ENCODE measurements around the gene RHOB. TPM values are rescaled to one million over a fixed set of nuclear protein-coding genes. Genes with fewer than 3 reads are reported as not detected.

The RHOB gene
- total RNA-seq, 1 experiment from 2014 or later: 28.1 TPM

DNA sequence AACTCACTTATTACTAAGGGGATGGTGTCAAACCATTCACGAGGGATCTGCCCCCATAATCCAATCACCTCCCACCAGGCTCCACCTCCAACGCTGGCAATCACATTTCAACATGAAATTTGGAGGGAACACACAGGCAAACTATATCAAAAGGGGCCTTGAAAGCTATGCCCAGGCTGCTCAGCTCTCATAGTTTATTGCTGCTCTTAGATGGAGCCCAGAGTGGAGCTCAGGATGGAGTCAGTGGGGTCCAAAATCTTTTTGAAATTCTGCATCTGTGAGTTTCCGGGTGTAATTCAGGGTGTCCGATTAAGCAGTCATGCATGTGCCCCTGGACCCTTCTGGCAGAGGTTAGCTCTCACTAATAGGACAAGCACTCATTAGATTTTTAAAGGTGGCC is 24.3 kb downstream of the RHOB start:
- TF ChIP-seq, protein P1, sequence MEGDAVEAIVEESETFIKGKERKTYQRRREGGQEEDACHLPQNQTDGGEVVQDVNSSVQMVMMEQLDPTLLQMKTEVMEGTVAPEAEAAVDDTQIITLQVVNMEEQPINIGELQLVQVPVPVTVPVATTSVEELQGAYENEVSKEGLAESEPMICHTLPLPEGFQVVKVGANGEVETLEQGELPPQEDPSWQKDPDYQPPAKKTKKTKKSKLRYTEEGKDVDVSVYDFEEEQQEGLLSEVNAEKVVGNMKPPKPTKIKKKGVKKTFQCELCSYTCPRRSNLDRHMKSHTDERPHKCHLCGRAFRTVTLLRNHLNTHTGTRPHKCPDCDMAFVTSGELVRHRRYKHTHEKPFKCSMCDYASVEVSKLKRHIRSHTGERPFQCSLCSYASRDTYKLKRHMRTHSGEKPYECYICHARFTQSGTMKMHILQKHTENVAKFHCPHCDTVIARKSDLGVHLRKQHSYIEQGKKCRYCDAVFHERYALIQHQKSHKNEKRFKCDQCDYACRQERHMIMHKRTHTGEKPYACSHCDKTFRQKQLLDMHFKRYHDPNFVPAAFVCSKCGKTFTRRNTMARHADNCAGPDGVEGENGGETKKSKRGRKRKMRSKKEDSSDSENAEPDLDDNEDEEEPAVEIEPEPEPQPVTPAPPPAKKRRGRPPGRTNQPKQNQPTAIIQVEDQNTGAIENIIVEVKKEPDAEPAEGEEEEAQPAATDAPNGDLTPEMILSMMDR (IDR thresholded peaks at IDR 0.05; ENCODE audit: unreplicated experiment): no peak
- Mint-ChIP-seq H3K27me3 (ENCODE audit: insufficient read depth, unreplicated experiment) (no peaks in the 10 kb centered on the region), H3K27ac (ENCODE audit: low read depth, unreplicated experiment) (no peak overlapping the region), H3K4me3 (ENCODE audit: unreplicated experiment) (no peak overlapping the region), H3K36me3 (ENCODE audit: insufficient read depth, unreplicated experiment) (no peaks in the 10 kb centered on the region), H3K4me1 (ENCODE audit: insufficient read depth, unreplicated experiment) (peaks cover 5% of the 10 kb centered on the region), H3K9me3 (ENCODE audit: unreplicated experiment) (no peaks in the 10 kb centered on the region)
- CTCF ChIA-PET: interaction anchor here (0.6 to 1.1 kb wide), 3 partner anchors 27 to 81 kb away, joined by 3 read pairs; no protein-coding TSS in a partner anchor
- POLR2A ChIA-PET: no interaction called here
- BruUV-seq (replicated peaks): no TSS peak
- intact Hi-C loops (cut with micrococcal nuclease): no loop called here
- no peak for DNase-seq (ENCODE audit: unreplicated experiment)

DNA sequence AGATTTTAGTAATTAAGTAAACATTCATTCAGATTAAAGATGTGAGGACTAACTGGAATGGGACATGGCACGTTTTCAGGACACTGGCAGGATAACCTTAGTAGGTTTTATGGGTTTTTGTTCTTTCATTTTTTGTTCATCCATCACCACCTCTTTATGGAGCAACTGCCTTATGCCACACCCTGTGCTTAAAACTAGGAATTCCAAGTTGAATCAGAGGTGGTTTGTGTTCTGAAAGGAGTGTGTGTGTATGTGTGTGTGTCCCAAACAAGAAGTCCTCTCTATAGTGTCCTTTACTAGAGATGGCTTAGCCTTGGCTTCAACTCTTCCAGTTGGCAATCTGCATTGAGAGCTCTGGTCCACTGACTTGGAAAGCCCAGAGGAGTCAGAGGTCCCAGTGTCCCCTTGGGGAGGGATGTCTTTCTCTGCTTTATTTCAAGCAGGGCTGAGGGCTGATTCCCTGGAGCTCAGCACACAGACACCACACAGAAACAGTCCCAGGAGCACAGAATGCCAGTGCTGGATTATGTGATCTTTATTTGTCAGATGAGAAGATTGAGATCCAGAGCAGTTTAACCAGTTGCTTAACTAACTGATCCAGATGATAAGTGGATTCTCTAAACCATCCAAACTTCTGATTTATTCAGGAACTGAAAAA is 25.2 kb downstream of the RHOB start:
- POLR2A ChIA-PET: no interaction called here
- DNase-seq (ENCODE audit: unreplicated experiment): no peak
- no peaks in the 10 kb centered on the region for H3K9me3 Mint-ChIP-seq (ENCODE audit: unreplicated experiment)

DNA sequence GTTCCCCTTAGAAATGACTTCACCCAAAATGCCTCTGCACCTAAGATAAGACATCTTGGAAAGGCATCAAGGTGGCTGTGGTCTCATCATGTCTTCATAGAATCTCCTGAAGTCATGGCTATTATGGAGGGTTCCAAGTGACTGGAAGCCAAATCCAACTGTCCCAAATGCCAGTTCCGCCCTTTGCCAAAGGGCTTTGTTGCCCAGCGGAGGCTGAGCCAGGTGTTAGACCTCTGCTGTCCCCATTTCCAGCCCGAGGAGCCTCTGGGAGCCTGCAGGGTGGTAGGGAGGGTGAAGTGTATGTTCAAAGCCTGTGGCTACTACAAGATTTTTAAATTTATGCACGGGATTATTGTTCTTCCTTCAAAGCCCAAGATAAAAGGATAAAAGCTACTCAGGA is 25.7 kb downstream of the RHOB start:
- Mint-ChIP-seq H3K4me3 (ENCODE audit: unreplicated experiment) (no peak overlapping the region), H3K4me1 (ENCODE audit: insufficient read depth, unreplicated experiment) (peaks cover 5% of the 10 kb centered on the region), H3K9me3 (ENCODE audit: unreplicated experiment) (no peaks in the 10 kb centered on the region), H3K27ac (ENCODE audit: low read depth, unreplicated experiment) (peak overlapping the region; percentile 50), H3K27me3 (ENCODE audit: insufficient read depth, unreplicated experiment) (no peaks in the 10 kb centered on the region), H3K36me3 (ENCODE audit: insufficient read depth, unreplicated experiment) (no peaks in the 10 kb centered on the region)
- DNase-seq (ENCODE audit: unreplicated experiment): no peak
- ChIA-PET POLR2A (no interaction called here), CTCF (interaction anchor here (0.5 to 0.7 kb wide), 4 partner anchors 14 to 158 kb away, joined by 3 to 4 read pairs (median 3); no protein-coding TSS in a partner anchor)
- intact Hi-C loops (cut with micrococcal nuclease): no loop called here
- TF ChIP-seq, protein P1 (IDR thresholded peaks at IDR 0.05; ENCODE audit: unreplicated experiment): no peak
- no TSS peak for BruUV-seq (replicated peaks)

More for the DNA sequence above, 25.2 kb downstream of the RHOB start:
- TF ChIP-seq, protein P1 (IDR thresholded peaks at IDR 0.05; ENCODE audit: unreplicated experiment): no peak
- Mint-ChIP-seq H3K27ac (ENCODE audit: low read depth, unreplicated experiment) (peak overlapping the region; percentile 50), H3K36me3 (ENCODE audit: insufficient read depth, unreplicated experiment) (no peaks in the 10 kb centered on the region), H3K4me3 (ENCODE audit: unreplicated experiment) (no peak overlapping the region), H3K4me1 (ENCODE audit: insufficient read depth, unreplicated experiment) (peaks cover 5% of the 10 kb centered on the region), H3K27me3 (ENCODE audit: insufficient read depth, unreplicated experiment) (no peaks in the 10 kb centered on the region)
- intact Hi-C loops (cut with micrococcal nuclease): no loop called here
- BruUV-seq (replicated peaks): no TSS peak
- CTCF ChIA-PET: interaction anchor here (0.5 to 1.1 kb wide), 5 partner anchors 15 to 157 kb away, joined by 3 to 4 read pairs (median 3); no protein-coding TSS in a partner anchor

DNA sequence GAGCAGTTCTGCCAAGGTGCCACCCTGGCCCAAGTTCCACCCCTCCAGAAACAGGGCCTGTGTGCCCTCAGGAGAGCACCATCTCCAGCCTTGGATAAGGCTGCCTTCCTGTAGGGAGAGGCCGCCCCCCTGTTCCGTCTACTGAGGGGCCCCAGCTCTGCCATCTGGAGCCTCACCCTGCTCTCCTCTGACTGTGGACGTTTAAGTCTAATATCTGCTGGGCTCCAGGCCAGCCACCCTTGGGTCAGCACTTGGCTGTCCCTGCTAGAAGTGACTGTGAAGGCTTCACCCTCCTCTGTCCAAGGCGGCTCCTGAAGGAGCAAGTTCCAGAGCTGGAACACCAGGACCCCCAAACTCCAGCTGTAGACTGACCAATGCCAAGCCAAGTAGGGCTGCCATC is 26.3 kb downstream of the RHOB start:
- intact Hi-C loops (cut with micrococcal nuclease): no loop called here
- peaks cover 5% of the 10 kb centered on the region for H3K4me1 Mint-ChIP-seq (ENCODE audit: insufficient read depth, unreplicated experiment)
- POLR2A ChIA-PET: interaction anchor here (1.2 kb wide), 1 partner anchor 13 kb away, joined by 3 read pairs; no protein-coding TSS in a partner anchor
- H3K9me3 Mint-ChIP-seq (ENCODE audit: unreplicated experiment): no peaks in the 10 kb centered on the region
- H3K27me3 Mint-ChIP-seq (ENCODE audit: insufficient read depth, unreplicated experiment): no peaks in the 10 kb centered on the region
- no TSS peak for BruUV-seq (replicated peaks)
- CTCF ChIA-PET: no interaction called here
- no peak overlapping the region for H3K27ac Mint-ChIP-seq (ENCODE audit: low read depth, unreplicated experiment)
- no peaks in the 10 kb centered on the region for H3K36me3 Mint-ChIP-seq (ENCODE audit: insufficient read depth, unreplicated experiment)
- DNase-seq (ENCODE audit: unreplicated experiment): no peak
- TF ChIP-seq, protein P1 (IDR thresholded peaks at IDR 0.05; ENCODE audit: unreplicated experiment): no peak
- no peak overlapping the region for H3K4me3 Mint-ChIP-seq (ENCODE audit: unreplicated experiment)

All from MCF 10A (cell line).